ENCODE measurements around the gene GTF3C1.

GTF3C1 gene

DNA sequence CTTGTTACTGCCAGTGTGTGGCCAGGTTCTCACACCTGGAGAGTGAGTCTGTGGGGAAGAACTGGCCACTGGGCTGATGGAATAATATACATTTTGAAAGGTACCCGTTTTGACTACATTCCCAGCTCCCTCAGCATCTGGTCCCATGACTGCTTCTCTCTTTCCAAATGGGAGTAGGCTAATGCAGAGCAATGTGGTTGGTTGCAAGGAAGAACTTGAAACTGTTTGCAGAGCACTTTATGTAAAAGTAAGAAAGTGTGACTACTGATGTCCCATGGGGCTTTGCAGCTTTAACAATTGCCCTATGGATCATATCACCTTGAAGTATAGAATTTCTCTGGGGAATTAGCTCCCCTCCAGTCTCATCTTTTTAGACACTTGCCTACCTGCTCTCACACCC is 9.2 kb upstream of the GTF3C1 start:
- DNase-seq: no peak

DNA sequence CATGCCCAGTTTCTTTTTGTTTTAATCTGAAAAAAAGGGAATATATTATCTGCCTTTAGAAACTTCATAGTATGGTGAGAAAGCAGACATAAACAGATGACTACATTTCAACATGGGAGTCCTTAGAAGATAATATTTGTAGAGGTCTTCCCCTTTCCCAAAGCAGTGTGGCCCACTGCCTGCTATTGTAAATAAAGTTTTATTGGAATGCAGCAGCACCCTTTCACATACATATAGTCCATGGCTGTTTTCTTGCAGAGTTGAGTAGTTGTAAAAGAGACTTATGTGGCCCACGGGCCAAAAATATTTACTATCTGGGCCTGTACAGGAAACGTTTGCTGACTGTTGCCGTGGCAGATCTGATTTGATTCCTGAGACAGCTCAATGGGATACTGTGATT is 8.7 kb upstream of the GTF3C1 start:
- no peak for DNase-seq

DNA sequence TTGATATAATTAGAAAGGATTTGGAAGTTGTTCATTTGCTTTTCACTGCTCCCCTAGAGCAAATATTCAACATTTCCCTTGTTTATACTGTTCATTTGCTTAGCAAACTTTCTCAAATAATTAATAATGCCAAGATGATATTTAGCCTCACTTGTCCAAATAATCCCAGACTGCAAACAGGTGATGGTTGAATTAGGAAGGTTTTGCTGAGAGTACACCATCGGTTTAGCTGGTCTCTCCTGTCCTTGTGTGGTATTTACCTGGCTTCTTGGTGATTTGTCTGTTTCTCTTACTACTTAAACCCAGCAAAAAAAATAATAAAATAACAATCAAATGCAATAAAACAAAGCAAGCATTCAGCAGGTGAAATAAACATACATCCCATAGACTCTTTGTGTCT is 6.8 kb upstream of the GTF3C1 start:
- DNase-seq: no peak

DNA sequence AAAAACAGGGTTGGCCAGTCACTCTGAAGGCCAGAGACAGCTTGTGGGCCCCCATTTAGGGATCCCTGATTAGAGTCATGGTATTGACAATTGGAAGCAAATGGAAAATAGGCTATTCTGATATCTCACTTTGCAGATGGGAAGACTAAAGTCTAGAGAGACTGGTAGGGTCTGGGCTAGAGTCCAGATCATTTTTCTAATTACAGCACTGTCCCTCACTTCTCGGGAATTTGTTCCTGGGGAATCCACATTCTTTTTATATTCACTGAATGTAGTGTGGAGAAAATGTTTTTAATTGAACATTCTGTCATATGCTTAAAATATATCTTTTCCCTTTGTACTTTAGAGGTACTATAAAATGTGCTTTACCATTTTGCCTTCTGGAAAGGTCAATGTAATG is 1.3 kb upstream of the GTF3C1 start:
- DNase-seq: no peak

DNA sequence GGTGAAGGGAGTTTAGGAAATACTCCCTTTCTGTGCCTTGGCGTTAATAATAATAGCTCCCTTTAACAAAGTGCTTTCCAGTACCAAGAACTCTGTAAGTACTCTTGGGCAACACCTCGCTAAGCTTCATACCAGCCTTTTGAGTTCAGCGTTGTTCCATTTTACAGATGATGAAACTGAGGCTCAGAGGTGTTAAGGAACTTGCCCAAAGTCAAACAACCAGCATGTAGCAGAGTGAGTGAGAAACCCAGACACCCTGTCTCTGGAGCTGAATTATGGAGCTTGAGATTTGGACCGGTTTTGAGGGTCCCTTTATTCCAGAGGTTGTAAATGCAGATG is 838 bp upstream of the GTF3C1 start:
- DNase-seq: no peak

DNA sequence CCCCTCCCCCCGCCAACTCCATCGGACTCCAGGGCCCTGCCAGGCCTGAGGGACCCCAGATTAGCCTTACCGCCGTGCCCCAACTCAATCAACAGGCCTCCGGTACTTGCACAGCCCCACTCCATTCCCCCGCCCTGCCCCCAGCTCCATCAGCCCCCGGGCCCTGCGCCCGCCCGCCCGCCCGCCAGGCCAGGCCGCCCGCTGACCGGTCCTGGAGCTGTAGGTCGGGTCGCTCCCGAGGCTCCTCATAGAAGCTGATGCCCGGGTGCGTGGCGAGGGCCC is 308 bp downstream of the GTF3C1 start:
- DNase-seq: no peak

DNA sequence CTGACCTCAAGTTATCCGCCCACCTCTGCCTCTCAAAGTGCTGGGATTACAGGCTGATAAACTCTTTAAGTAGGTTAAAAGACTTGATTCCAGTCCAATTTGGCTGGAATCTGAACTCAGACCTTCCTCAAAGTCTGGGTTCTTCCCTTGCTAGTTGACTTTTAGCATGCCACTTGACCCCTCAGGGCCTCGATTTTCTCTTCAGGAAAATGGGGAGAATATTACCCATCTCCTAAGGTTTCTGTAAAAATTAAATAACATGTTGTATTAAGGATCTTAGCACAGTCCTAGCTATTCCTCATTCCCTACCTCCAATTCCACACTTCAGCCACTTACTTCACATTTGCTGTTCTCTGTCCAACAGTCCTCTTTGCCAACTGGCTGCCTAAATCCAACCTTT is 1.9 kb downstream of the GTF3C1 start:
- no peak for DNase-seq

DNA sequence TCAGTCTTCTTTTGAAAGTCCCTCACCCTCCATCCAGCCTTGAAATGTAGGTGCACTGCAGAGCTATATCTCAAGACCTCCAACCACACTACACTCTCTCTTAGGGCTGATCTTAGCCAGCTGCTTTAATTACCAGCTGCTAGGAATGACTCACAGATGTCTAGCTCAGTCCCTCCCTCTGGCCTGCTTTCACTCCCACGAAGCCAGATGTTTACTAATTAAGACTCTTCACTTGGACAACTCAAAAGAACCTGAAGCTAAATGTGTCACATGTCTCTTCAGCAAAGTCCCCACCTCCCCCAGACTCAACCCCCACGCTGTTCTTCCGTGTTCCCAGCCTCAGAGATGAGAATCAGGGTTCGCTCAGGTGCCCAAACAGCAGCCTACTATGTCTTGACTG is 2.6 kb downstream of the GTF3C1 start:
- DNase-seq: no peak

DNA sequence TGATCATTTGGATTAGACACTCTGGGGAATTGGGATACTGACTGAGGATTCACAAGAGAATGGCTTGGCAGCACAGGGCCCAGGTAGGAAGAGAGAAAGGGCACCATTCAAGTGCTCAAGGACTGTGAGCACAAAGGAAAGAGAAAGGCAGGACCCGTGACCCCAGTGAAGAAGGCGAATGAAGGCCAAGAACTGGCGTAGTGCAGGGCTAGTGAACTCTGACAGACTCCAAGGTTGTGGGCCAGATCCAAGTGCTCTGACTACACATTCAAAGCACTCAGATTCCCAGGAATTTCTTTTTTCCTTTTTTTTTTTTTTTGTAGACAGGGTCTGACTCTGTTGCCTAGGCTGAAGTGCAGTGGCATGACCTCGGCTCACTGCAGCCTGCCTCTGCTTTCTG is 5.0 kb downstream of the GTF3C1 start:
- DNase-seq: no peak

DNA sequence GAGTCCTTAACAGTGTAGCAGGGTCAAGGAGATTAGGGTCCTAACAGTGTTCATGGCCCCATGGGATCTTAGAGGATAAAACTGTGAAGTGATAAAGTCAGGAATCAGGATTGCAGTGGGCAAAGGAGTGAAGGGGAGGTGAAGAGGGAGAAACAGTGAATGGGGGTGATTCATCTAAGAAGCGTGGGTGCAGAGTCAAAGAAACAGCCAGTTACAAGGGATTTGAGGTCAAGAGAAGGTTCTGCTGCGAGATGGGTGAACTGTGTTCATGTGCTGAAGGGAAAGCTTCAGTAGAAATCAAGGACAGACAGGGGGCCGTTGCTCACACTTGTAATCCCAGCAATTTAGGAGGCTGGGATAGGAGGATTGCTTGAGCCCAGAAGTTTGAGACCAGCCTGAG is 5.9 kb downstream of the GTF3C1 start:
- no peak for DNase-seq

DNA sequence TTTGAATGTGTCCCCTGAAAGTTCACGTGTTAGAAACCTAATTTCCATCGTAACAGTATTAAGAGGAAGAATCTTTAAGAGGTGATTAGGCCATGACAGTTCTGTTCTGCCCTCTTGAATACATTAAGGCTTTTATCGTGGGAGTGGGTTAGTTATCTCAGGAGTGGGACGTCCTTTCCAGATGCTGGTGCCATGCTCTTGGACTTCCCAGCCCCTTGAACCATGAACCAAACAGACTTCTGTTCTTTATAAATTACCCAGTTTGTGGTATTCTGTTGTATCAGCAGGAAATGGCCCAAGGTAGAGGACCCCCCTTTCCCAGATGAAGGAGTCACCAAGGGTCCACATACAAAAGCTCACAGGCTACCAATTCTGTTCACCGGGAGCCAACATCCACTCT is 10.1 kb downstream of the GTF3C1 start:
- DNase-seq: no peak

DNA sequence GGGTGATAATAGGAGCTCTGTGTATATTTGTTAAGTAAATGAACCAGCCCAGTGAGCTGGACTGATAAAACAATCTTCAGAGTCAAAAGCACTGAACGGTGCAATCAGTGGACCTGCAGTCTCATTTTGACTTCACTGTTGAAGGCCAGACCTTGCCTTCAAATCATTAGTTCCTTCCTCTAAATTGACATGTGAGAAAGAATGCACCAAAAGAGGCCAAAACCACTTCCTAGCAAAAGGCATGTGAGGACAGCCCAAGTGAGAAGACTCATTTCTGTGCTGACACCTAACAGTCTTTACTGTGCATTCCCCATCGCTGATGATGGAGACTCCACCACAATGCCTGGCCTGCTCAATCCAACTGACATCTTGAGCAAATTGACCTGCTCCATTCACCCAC is 10.6 kb downstream of the GTF3C1 start:
- no peak for DNase-seq

DNA sequence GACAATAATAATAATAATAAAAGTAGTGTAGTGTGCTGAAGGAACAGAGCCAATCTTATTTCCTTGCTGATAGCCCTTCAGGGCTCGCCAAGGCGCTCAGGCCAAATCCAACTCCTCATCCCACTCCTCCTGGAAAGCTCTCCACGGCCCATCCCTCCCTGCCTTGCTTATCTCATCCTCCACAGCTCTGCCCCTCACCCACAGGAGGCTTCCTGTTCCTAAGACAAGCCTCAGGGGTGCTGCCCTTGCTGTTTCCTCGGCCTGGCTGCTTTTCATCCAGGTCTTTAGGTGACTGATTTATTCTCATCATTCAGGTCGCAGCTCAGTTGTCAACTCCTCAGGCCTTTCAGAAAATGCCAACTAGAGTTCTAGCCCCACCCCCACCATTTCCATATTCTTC is 11.2 kb downstream of the GTF3C1 start:
- DNase-seq: no peak

DNA sequence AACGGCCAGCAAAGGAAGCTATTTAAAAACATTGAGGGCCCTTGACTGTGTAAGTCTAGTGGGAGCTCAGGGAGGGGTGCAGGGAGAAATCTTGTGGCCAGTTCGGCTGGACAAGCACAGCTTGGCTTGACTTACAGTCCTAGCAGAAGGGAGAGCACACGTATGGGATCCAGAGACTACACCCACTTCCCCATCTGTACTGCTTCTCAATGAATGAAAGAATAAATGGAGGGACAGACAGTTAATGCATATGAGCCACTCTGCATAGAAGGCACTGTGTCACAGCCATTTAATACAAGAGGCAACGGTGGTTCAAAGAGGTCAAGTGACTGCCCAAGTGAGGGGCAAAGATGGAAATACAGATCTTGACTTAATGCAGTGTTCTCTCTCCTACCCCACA is 15.5 kb downstream of the GTF3C1 start:
- DNase-seq: no peak

DNA sequence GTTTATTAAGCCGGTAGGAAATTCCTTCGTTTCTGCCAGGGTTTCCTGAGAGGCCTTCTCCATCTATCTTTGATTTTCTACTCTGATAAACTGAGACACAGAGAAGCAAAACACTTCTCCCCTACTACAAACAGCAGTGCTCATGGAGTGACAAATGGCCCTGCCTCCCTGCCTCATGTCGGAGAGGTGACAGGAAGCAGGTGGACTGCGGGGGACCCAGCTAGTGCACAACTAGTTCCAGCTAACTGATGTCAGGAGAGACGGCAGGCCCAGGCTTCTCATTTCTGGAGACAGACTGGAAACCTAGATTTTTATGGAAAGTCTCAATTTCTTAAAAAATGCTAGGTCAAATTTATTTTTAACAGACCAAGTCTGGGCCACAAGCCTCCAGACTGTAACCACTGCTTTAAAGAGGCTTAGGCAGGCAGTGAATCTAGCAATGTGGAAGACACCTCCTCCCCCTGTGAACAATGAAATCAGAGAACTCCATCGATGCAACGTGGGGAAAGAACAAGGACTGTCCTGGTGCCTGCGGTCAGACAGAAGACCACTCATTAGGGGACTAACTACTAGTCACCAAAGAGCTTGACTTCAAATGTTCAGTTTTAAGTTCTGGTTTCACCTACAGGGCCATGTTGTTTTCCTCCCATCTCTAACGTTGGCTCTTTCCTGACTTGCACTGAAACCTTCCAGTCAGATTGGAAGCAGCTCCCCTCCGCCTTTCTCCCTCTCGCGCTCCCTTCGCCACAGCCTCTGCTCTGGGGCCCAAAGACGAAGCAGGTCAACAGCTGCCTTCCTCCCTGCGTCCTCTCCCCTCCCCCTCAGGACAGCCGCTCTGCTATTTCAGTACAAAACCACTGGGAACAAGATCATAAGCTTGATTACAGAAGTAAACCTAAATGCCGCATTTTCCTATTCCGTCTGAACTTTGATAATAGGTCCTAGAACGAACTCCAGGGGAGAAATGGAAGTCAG is 17.6 kb downstream of the GTF3C1 start:
- no peak for DNase-seq

DNA sequence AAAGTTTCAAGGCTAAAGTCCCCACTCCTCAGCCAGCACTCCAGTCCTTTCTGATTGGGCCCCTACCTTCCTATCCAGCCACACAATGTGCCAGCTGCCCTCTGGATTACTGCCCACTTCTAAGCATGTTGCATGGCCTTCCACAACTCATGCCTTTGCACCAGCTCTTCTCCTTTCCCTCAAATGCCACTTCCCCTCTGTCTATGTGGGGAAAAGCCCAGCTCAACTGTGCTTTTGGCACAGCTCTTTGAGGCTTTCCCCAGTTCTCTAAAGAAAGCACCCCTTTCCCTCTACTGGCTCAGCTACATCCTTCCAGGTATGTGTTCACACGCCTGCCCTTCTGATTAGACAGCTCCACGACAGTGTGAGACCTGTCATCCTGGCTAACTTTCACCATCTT is 18.5 kb downstream of the GTF3C1 start:
- DNase-seq: no peak

DNA sequence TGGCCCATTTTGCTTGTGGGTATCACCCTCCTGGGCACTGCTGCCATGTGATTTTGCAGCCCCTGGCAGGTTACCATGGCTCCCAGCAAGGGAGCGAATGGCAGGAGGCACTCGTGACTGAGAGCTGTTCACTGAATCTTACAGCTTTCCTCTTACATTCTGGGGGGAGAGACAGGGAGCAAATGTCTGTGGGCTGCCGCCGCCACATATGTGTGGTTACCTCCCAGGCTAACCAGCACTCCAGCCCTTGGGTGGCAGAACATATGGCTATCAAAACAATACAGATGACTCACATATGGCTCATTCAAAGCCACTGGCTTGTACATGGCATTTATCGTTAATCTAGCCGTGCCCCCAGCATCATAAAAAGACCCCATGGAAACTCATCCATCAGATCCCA is 19.8 kb downstream of the GTF3C1 start:
- no peak for DNase-seq

DNA sequence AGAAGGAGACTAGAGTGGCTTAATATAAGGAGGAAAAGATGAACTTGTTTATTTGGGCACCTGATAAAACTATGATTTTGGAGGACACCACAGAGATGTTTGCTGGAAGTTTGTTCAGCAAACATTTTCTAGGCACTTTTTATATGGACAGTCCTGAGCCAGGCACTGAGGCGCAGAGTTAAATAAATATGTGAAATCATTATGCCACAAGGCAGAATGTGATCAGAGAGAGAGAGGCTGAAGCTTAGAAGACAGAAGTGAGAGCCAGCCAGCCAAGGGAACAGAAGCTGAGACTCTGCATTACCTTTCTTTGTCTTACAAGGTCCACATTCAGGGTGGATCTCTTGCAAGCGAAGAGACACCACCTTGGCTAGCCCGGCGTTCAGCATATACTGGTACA is 21.4 kb downstream of the GTF3C1 start:
- DNase-seq: no peak

DNA sequence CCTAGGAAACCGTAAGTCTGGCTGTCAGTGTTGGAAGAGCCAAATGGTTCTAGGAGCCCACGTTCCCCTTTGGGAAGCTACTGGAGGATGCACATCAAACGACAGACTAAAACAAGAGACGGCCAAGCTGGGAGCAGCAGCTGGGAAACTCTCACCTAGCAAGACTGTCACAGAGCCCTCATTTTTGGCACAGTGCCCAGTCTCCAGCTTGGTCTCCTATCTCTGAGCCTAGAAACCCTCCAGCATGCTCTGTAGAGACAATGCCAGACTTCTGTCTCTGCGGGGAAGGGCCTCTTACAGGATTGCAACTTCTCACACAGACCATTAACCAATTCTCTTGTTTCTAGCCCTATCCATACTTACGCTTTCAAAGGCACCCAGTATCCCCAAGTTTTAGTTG is 23.5 kb downstream of the GTF3C1 start:
- no peak for DNase-seq

DNA sequence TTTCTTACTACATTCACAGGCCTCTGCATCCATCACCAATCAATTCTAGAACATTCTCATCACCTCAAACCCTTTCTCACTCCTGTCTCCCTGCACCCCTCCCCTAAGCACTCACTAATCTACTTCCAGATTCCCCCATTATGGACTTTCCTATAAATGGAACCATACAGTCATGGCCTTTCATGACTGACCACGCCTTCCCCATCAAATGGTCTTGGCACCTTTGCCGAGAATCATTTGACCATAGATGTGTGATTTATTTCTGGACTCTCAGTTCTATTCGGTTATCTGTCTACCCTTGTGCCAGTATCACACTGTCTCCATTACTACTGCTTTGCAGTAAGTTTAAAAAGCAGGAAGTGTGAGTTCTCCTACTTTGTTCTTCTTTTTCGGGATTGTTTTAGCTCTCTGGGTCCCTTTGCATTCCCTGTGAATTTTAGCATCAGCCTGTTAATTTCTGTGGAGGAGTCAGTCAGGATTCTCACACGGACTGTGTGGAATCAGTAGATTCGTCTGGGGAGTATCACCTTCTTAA is 27.5 kb downstream of the GTF3C1 start:
- DNase-seq: no peak

DNA sequence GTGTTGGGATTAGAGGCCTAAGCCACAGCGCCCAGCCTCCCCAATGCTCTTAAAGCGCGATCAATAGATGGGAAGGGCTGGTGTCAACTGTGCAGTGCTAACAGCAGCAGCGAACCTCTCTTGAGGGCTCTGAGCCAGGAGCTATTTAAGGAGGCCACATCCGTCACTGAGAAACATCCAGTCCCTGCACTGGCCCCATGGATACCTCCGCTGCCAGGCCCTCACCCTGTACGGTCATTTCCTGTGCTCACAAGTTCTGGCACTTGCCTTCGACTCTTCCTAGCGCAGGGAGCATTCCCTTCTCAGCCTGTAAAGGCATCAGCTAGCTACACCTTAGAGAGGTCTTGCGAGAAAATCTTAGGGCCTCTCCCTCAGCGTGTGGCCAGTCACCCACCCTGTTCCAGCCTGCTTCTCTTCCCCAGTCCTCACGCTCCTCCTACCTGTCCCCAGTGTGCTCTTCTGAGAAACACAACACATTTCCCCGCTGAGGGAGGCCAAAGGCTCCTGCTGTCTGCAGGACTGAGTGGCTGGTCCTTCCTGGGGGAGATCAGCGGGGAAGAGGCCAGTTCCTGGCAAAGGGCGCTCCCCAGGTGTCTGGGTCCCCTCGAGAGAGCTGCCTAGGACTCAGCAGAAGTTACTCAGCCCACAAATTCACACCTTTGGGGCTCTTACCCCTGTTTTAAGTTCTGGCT is 28.6 kb downstream of the GTF3C1 start:
- DNase-seq: no peak

DNA sequence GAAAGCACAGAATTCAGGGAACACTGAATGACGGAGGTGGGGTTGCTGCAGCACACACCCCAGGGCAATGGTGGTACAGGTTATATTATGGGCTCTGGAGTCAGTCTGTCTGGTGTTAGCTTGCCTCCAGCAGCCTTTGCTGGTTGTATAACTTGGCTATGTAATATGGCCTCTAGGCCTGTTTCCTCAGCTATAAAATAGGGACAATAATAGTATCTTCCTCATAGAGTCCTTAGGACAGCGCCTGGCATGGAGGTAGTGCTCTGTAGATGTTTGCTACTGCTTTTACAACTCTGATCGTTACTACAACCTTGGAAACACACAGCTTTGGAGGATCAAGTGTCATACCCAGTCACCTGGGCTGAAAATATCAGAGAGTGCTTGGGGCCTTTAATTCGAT is 31.5 kb downstream of the GTF3C1 start:
- no peak for DNase-seq

DNA sequence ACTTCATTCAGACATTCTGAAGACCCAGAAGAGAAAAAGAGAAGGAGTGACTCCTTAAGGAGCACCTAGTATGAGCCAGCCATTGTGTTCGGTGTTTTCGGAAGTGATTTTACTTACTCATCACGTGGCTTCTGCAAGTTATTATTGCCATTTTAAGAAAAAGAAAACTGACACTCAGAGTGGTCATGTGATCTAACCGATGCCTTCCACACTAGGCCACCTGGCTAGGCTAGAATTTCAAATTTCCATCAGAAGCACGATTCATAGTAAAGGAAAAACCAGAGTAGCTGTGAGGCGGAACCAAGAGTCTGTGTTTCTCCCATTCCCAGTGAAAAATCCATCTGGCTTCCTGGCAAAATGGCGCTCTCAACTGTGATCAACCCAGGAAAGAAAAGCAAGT is 32.0 kb downstream of the GTF3C1 start:
- DNase-seq: no peak

DNA sequence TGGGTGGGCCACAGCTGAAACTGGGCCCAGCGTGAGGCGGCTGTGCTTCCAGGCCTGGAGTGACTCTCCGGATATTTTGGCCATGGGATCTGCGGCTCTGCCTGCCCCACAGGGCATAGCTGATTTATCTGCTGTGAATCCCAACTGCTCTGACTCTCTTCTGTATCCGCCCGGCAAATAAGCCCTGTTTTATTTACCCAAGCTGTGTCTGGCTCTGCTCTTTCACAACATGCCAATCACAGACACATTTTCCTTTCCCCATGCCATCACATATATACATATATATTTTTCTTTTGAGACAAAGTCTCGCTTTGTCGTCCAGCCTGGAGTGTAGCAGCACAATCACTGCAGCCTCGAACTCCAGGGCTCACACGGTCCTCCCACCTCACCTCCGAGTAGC is 33.3 kb downstream of the GTF3C1 start:
- no peak for DNase-seq

DNA sequence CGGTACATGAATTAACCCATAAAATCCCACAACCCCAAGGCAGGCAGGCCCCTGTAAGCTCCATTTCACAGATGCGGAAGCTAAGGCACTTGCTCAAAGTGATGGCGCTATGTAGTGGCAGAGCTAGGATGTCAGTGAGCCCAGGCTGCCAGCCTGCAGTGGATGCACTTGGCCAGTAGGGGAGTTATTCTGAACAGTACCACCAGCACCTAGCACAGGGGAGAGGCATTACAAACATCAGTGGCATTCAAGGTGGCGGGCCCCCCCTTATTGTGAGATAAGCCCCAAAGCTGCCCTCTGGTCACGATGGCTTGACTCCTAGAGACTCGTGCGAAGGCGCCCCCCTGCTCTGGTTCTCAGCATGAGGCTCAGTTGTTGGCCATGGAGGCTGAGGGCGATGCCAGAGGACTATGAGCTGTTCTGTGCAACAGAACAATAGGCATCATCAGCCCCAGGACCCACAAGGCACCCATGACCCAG is 33.8 kb downstream of the GTF3C1 start:
- DNase-seq: peak; percentile 10
